Psoas muscle (tissue), 8 donors: ENCODE results near the gene PCBP4. TPM values are rescaled to one million over a fixed set of nuclear protein-coding genes. Genes with fewer than 3 reads are reported as not detected.
"Not testable (repeated sequence)": the region's sequence is repeated elsewhere in the genome, so short reads cannot be mapped to it uniquely, and the experiment has no call there.

ENCODE experiments used
- ATAC-seq, 4 donors: fragments of 200-7000 bp; cut with Tn5 transposase; one replicate each; pipeline ENCODE4 v1.9.1; 2020; ENCODE audit warnings: moderate library complexity in 3 of 4, mild to moderate bottlenecking in 2 of 4
- DNase-seq, 2 donors: peaks; one replicate each; pipeline ENCODE4 v3.0.0-alpha.2; 2020
- H3K27ac ChIP-seq: fragments of 200-600 bp; one replicate; pipeline ENCODE4 v1.8.0; 2022
- H3K27me3 ChIP-seq, 3 donors: fragments of 200-600 bp in 1 of 3; one replicate each; pipeline versions ENCODE4 v1.6.1 to v1.8.0; 2013 to 2022; ENCODE audit warnings: low read length in 2 of 3, mild to moderate bottlenecking in 2 of 3, moderate library complexity in 1 of 3; ENCODE audit not compliant: insufficient read depth in 3 of 3
- H3K36me3 ChIP-seq, 2 donors: fragments of 200-600 bp in 1 of 2; one replicate each; pipeline versions ENCODE4 v1.6.1 to v1.8.0; 2013 to 2022; ENCODE audit warnings: low read depth in 1 of 2, mild to moderate bottlenecking in 1 of 2, moderate library complexity in 1 of 2; ENCODE audit not compliant: insufficient read depth in 1 of 2
- H3K4me1 ChIP-seq: fragments of 200-600 bp; one replicate; pipeline ENCODE4 v1.8.0; 2022
- H3K4me3 ChIP-seq: fragments of 200-600 bp; one replicate; pipeline ENCODE4 v1.8.0; 2022; ENCODE audit warnings: mild to moderate bottlenecking
- H3K9me3 ChIP-seq: fragments of 200-600 bp; one replicate; pipeline ENCODE4 v1.8.0; 2022
- CTCF ChIP-seq: fragments of 200-600 bp; IDR thresholded peaks from one replicate; pipeline ENCODE4 v1.8.0; 2022; ENCODE audit warnings: antibody characterized with exemption
- WGBS, 3 donors: extraction: QIAGEN DNeasy Blood & Tissue Kit; methylation state at CpG; one replicate each; pipeline versions ENCODE4 v1.1.6 to v1.1.7; 2013; 5-methylcytosine and 5-hydroxymethylcytosine counted together
- intact Hi-C, 2 donors: fragments of 100-400 bp; cut with DNase I; formaldehyde crosslinking; loops; one replicate each; pipeline versions ENCODE4 v1.11.0 to v1.14.2; 2022
- polyA plus RNA-seq, 3 donors: library from polyadenylated mRNA; stranded (reverse); fragments of 200-250 nt; gene quantifications; one replicate each; pipeline ENCODE4 v1.2.3, GENCODE V29; 2013
- total RNA-seq, 4 donors: library from RNA; stranded (reverse); fragmentation: NEBNext Ultra II Directional in 2 of 4; extraction: Animal tissue kit (Norgen Biotek cat#: 25700) in 2 of 4; gene quantifications; one replicate each; pipeline versions ENCODE4 v1.2.1 to v1.2.4, GENCODE V29; 2021 to 2023
- donor health status: healthy with polysubstance abuse.
- donor health status: DM: no; HTN: no; CAD: no; lungs with moderate emphysema.
- donor health status: Bipolar disorder and iron deficiency.
- donor health status: healthy.
- donor health status: DM: yes; HTN: yes; CAD: no.
- donor health status: DM: no; HTN: no; CAD: no.
- donor health status: DM: no; HTN: no; CAD: no.
- donor health status: DM: yes; HTN: yes; CAD: no.

The PCBP4 gene
- total and polyA plus RNA-seq, 7 donors, result 36.0 to 161 (median 118) TPM

- H3K4me3 ChIP-seq, result no peak overlapping the region
- peak overlapping the region; percentile 36 for H3K27ac ChIP-seq
- intact Hi-C loops, result no loop called here
These were observed 24.9 kb upstream of the PCBP4 start for GRCh38 chr3:51992017-51992682.

GRCh38 chr3:51990501-51990971 is 23.3 kb upstream of the PCBP4 start:
- 74 to 79% (median 78%) methylated on average over 26 to 38 of the region's 38 CpGs for WGBS, 3 donors

More at GRCh38 chr3:51992017-51992682, 24.9 kb upstream of the PCBP4 start:
- H3K4me1 ChIP-seq, result peaks cover 28% of the 10 kb centered on the region
- ATAC-seq (no peak), DNase-seq (peak in 1 of 2 donors; percentile 36)
- no peaks in the 10 kb centered on the region for H3K9me3 ChIP-seq
- TF ChIP-seq CTCF, result no peak
- H3K27me3 ChIP-seq, result no peaks in the 10 kb centered on the region
- peaks cover 10 to 46% of the 10 kb centered on the region in 2 donors for H3K36me3 ChIP-seq
- WGBS, 3 donors, result 60 to 79% (median 70%) methylated on average over 3 of the region's 3 CpGs

GRCh38 chr3:51988286-51989146 is 21.3 kb upstream of the PCBP4 start:
- H3K4me1 ChIP-seq, result peaks cover 22% of the 10 kb centered on the region
- ATAC-seq, result no peak
- no peaks in the 10 kb centered on the region for H3K9me3 ChIP-seq
- intact Hi-C loops, result no loop called here
- H3K27me3 ChIP-seq, result no peaks in the 10 kb centered on the region
- TF ChIP-seq CTCF, result no peak
- H3K4me3 ChIP-seq, result no peak overlapping the region
- H3K27ac ChIP-seq, result no peak overlapping the region
- 66 to 73% (median 67%) methylated on average over 15 of the region's 15 CpGs for WGBS, 3 donors
- no peak for DNase-seq
- peaks cover 0 to 32% of the 10 kb centered on the region in 2 donors for H3K36me3 ChIP-seq

More at GRCh38 chr3:51990501-51990971, 23.3 kb upstream of the PCBP4 start:
- H3K4me3 ChIP-seq, ATAC-seq, H3K27me3 ChIP-seq, H3K9me3 ChIP-seq, intact Hi-C loops, H3K27ac ChIP-seq: not testable (repeated sequence)
- peak; percentile 19 to 50 for DNase-seq
- Histone ChIP-seq H3K4me1 (peaks cover 28% of the 10 kb centered on the region), H3K36me3 (peaks cover 10 to 49% of the 10 kb centered on the region in 2 donors)

GRCh38 chr3:51987568-51987967 is 20.3 kb upstream of the PCBP4 start:
- H3K36me3 ChIP-seq, result peaks cover 0 to 24% of the 10 kb centered on the region in 2 donors
- intact Hi-C loops, result no loop called here
- WGBS, 3 donors, result 84 to 88% (median 85%) methylated on average over 7 of the region's 7 CpGs
- H3K4me1 ChIP-seq, result peaks cover 14% of the 10 kb centered on the region
- DNase-seq (no peak), ATAC-seq (no peak)
- H3K27me3 ChIP-seq, result no peaks in the 10 kb centered on the region
- H3K27ac ChIP-seq, result no peak overlapping the region
- no peak for TF ChIP-seq CTCF
- H3K9me3 ChIP-seq, result no peaks in the 10 kb centered on the region
- no peak overlapping the region for H3K4me3 ChIP-seq
